ENCODE results near the gene CCDC90B.

The CCDC90B gene

GRCh38 chr11:83259559-83259958 lies 26.6 kb downstream of the CCDC90B start:
- Histone ChIP-seq H3K79me2 (ENCODE audit: control insufficient read depth, insufficient read depth, low read length, unreplicated experiment) (no peaks in the 10 kb centered on the region), H3K27ac (ENCODE audit: low read depth, low read length) (no peak overlapping the region), H3K4me1 (ENCODE audit: control insufficient read depth, insufficient read depth, low read length, unreplicated experiment) (peaks cover 25% of the 10 kb centered on the region), H3K4me3 (ENCODE audit: low read depth, low read length) (no peak overlapping the region), H3K27me3 (ENCODE audit: insufficient read depth, low read length) (no peaks in the 10 kb centered on the region), H2AFZ (ENCODE audit: low read length, unreplicated experiment) (no peak overlapping the region), H3K36me3 (ENCODE audit: insufficient read depth, low read length) (peaks cover 21% of the 10 kb centered on the region; the same call in 1 of the 2 replicates)

GRCh38 chr11:83257761-83258168 lies 28.4 kb downstream of the CCDC90B start:
- peaks cover 16% of the 10 kb centered on the region; the same call in 1 of the 2 replicates for H3K36me3 ChIP-seq (ENCODE audit: insufficient read depth, low read length)
- no peaks in the 10 kb centered on the region for H3K79me2 ChIP-seq (ENCODE audit: control insufficient read depth, insufficient read depth, low read length, unreplicated experiment)
- H3K27me3 ChIP-seq (ENCODE audit: insufficient read depth, low read length) = no peaks in the 10 kb centered on the region
- peak overlapping the region; percentile 39; the same call in 1 of the 2 replicates for H3K4me3 ChIP-seq (ENCODE audit: low read depth, low read length)
- no peak overlapping the region for H2AFZ ChIP-seq (ENCODE audit: low read length, unreplicated experiment)
- H3K27ac ChIP-seq (ENCODE audit: low read depth, low read length) = peak overlapping the region; percentile 86
- peaks cover 25% of the 10 kb centered on the region for H3K4me1 ChIP-seq (ENCODE audit: control insufficient read depth, insufficient read depth, low read length, unreplicated experiment)

- Histone ChIP-seq H3K4me1 (ENCODE audit: control insufficient read depth, insufficient read depth, low read length, unreplicated experiment) (peaks cover 25% of the 10 kb centered on the region), H3K79me2 (ENCODE audit: control insufficient read depth, insufficient read depth, low read length, unreplicated experiment) (no peaks in the 10 kb centered on the region), H3K27ac (ENCODE audit: low read depth, low read length) (peak overlapping the region; percentile 86), H3K36me3 (ENCODE audit: insufficient read depth, low read length) (peaks cover 16% of the 10 kb centered on the region; the same call in 1 of the 2 replicates), H2AFZ (ENCODE audit: low read length, unreplicated experiment) (no peak overlapping the region), H3K27me3 (ENCODE audit: insufficient read depth, low read length) (no peaks in the 10 kb centered on the region), H3K4me3 (ENCODE audit: low read depth, low read length) (no peak overlapping the region)
Measured at GRCh38 chr11:83256602-83257340, 29.4 kb downstream of the CCDC90B start.

GRCh38 chr11:83255366-83255765 lies 30.8 kb downstream of the CCDC90B start:
- Histone ChIP-seq H3K4me1 (ENCODE audit: control insufficient read depth, insufficient read depth, low read length, unreplicated experiment) (peaks cover 25% of the 10 kb centered on the region), H3K36me3 (ENCODE audit: insufficient read depth, low read length) (peaks cover 14% of the 10 kb centered on the region; the same call in 1 of the 2 replicates)

GRCh38 chr11:83252941-83253340 lies 33.2 kb downstream of the CCDC90B start:
- H3K4me1 ChIP-seq (ENCODE audit: control insufficient read depth, insufficient read depth, low read length, unreplicated experiment) = peaks cover 20% of the 10 kb centered on the region
- H3K4me3 ChIP-seq (ENCODE audit: low read depth, low read length) = no peak overlapping the region
- H3K27me3 ChIP-seq (ENCODE audit: insufficient read depth, low read length) = no peaks in the 10 kb centered on the region
- no peak overlapping the region for H2AFZ ChIP-seq (ENCODE audit: low read length, unreplicated experiment)
- H3K36me3 ChIP-seq (ENCODE audit: insufficient read depth, low read length) = 0 out of 2 replicates have a peak, but pooled peaks cover 3% of the 10 kb centered on the region
- no peak overlapping the region for H3K27ac ChIP-seq (ENCODE audit: low read depth, low read length)
- no peaks in the 10 kb centered on the region for H3K79me2 ChIP-seq (ENCODE audit: control insufficient read depth, insufficient read depth, low read length, unreplicated experiment)

More at GRCh38 chr11:83255366-83255765, 30.8 kb downstream of the CCDC90B start:
- Histone ChIP-seq H3K4me3 (ENCODE audit: low read depth, low read length) (no peak overlapping the region), H3K79me2 (ENCODE audit: control insufficient read depth, insufficient read depth, low read length, unreplicated experiment) (no peaks in the 10 kb centered on the region), H2AFZ (ENCODE audit: low read length, unreplicated experiment) (no peak overlapping the region), H3K27ac (ENCODE audit: low read depth, low read length) (no peak overlapping the region), H3K27me3 (ENCODE audit: insufficient read depth, low read length) (no peaks in the 10 kb centered on the region)

- Histone ChIP-seq H3K4me3 (ENCODE audit: low read depth, low read length) (no peak overlapping the region), H3K27me3 (ENCODE audit: insufficient read depth, low read length) (no peaks in the 10 kb centered on the region), H3K27ac (ENCODE audit: low read depth, low read length) (no peak overlapping the region), H3K79me2 (ENCODE audit: control insufficient read depth, insufficient read depth, low read length, unreplicated experiment) (no peaks in the 10 kb centered on the region), H3K4me1 (ENCODE audit: control insufficient read depth, insufficient read depth, low read length, unreplicated experiment) (peaks cover 14% of the 10 kb centered on the region), H2AFZ (ENCODE audit: low read length, unreplicated experiment) (no peak overlapping the region), H3K36me3 (ENCODE audit: insufficient read depth, low read length) (0 out of 2 replicates have a peak, but pooled peaks cover 3% of the 10 kb centered on the region)
Measured at GRCh38 chr11:83252266-83252665, 33.9 kb downstream of the CCDC90B start.

- H3K4me3 ChIP-seq (ENCODE audit: low read depth, low read length) = no peak overlapping the region
- H2AFZ ChIP-seq (ENCODE audit: low read length, unreplicated experiment) = no peak overlapping the region
- no peaks in the 10 kb centered on the region for H3K36me3 ChIP-seq (ENCODE audit: insufficient read depth, low read length)
- no peaks in the 10 kb centered on the region for H3K4me1 ChIP-seq (ENCODE audit: control insufficient read depth, insufficient read depth, low read length, unreplicated experiment)
- H3K27ac ChIP-seq (ENCODE audit: low read depth, low read length) = no peak overlapping the region
- no peaks in the 10 kb centered on the region for H3K27me3 ChIP-seq (ENCODE audit: insufficient read depth, low read length)
- no peaks in the 10 kb centered on the region for H3K79me2 ChIP-seq (ENCODE audit: control insufficient read depth, insufficient read depth, low read length, unreplicated experiment)
Measured at GRCh38 chr11:83249972-83250593, 36.1 kb downstream of the CCDC90B start.

GRCh38 chr11:83249445-83249844 lies 36.7 kb downstream of the CCDC90B start:
- Histone ChIP-seq H3K4me3 (ENCODE audit: low read depth, low read length) (no peak overlapping the region), H3K4me1 (ENCODE audit: control insufficient read depth, insufficient read depth, low read length, unreplicated experiment) (no peaks in the 10 kb centered on the region)

GRCh38 chr11:83241291-83241946 lies 44.7 kb downstream of the CCDC90B start:
- no peak overlapping the region for H3K4me3 ChIP-seq (ENCODE audit: low read depth, low read length)
- H3K79me2 ChIP-seq (ENCODE audit: control insufficient read depth, insufficient read depth, low read length, unreplicated experiment) = no peaks in the 10 kb centered on the region
- H3K4me1 ChIP-seq (ENCODE audit: control insufficient read depth, insufficient read depth, low read length, unreplicated experiment) = no peaks in the 10 kb centered on the region
- H3K36me3 ChIP-seq (ENCODE audit: insufficient read depth, low read length) = no peaks in the 10 kb centered on the region
- H2AFZ ChIP-seq (ENCODE audit: low read length, unreplicated experiment) = no peak overlapping the region
- no peak overlapping the region for H3K27ac ChIP-seq (ENCODE audit: low read depth, low read length)
- no peaks in the 10 kb centered on the region for H3K27me3 ChIP-seq (ENCODE audit: insufficient read depth, low read length)

More at GRCh38 chr11:83249445-83249844, 36.7 kb downstream of the CCDC90B start:
- Histone ChIP-seq H3K27me3 (ENCODE audit: insufficient read depth, low read length) (no peaks in the 10 kb centered on the region), H3K36me3 (ENCODE audit: insufficient read depth, low read length) (no peaks in the 10 kb centered on the region), H2AFZ (ENCODE audit: low read length, unreplicated experiment) (no peak overlapping the region), H3K27ac (ENCODE audit: low read depth, low read length) (no peak overlapping the region), H3K79me2 (ENCODE audit: control insufficient read depth, insufficient read depth, low read length, unreplicated experiment) (no peaks in the 10 kb centered on the region)

- Histone ChIP-seq H3K27me3 (ENCODE audit: insufficient read depth, low read length) (no peaks in the 10 kb centered on the region), H3K36me3 (ENCODE audit: insufficient read depth, low read length) (no peaks in the 10 kb centered on the region), H2AFZ (ENCODE audit: low read length, unreplicated experiment) (no peak overlapping the region), H3K79me2 (ENCODE audit: control insufficient read depth, insufficient read depth, low read length, unreplicated experiment) (no peaks in the 10 kb centered on the region), H3K4me1 (ENCODE audit: control insufficient read depth, insufficient read depth, low read length, unreplicated experiment) (no peaks in the 10 kb centered on the region), H3K4me3 (ENCODE audit: low read depth, low read length) (no peak overlapping the region), H3K27ac (ENCODE audit: low read depth, low read length) (no peak overlapping the region)
Measured at GRCh38 chr11:83238111-83238510, 48.1 kb downstream of the CCDC90B start.

Data from ACC112 (cell line).